ENCODE data around the gene EIF2S1.
"Not testable (repeated sequence)": the region's sequence is repeated elsewhere in the genome, so short reads cannot be mapped to it uniquely, and the experiment has no call there.

Gene EIF2S1

GRCh38 chr14:67413806-67414769 lies 54.0 kb downstream of the EIF2S1 start:
- no peak for DNase-seq

- not testable (repeated sequence) for DNase-seq
Measured at GRCh38 chr14:67415610-67416009, 55.5 kb downstream of the EIF2S1 start.

DNA sequence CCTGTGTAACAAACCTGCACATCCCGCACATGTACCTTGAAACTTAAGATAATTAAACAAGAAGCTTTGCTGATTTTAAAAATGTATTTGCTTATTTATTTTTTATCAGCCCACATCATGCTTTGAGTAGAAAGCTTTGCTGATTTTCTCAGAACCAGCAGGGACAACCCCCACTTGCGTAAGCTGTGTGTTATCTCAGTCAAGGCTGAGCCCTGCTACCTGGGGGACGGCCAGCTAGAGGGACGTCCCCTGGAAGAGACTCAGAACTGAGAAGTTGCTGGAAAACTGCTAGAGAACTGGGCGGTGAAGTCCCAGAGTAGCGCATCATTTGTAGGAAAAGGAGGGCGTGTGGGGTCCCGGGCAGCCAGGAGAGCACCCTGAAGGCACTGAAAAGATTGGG lies 56.0 kb downstream of the EIF2S1 start:
- DNase-seq: no peak

DNA sequence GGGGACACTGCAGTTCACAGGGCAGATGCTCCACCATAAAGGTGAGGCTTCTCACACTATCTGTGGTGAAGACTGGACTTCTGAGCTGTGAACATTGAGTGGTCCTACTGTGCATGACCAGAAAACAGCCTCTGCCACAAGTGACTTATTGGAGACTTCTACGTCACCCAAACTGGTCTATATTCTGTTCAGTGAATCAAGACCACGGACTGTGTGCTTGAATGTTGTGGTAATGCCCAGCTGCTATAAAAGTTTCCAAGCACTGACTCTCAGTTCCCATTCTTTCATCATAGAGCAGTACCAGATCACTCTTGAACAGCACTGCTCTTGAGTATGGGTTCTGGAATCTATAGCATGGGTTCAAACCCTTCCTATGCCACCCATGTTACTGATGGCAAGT lies 56.7 kb downstream of the EIF2S1 start:
- no peak for DNase-seq

- DNase-seq: no peak
Measured at GRCh38 chr14:67417633-67418032, 57.5 kb downstream of the EIF2S1 start.

DNA sequence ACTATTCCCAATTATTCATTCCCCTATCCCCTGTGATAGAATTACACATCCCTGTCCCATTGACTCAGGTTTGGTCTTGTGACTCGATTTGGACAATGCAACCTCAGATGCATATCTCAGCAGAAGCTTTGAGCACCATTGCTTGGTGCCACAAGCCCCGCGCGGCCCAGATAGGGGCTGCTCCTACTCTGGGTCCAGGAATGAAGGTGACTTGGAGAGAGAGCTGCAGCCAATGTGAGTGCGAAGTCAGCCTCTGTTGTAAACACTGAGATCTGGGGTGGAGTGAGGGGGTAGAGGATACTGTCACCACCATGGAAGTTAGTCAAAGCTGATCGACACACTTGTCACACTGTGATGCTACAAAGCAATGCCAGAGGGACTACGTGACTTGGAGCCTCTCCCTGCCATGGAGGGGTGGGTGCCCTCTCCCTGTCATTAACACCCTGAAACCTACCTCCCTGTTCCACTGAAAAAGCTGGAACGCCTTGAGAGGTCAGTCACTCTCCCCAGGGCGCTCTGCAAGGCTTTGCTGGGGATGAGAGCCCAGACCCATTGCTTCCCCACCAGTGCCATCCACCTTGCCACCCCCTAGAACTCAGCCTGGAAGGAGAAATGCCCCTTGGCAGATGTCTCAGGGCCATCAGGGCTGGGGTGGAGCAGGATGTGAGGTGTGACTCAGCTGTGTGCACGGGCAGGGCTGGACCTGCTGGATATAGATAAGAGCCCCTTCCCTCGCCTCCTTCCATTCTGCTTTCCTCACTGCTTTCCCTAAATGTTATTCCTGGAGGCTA lies 58.5 kb downstream of the EIF2S1 start:
- DNase-seq: no peak

- no peak for DNase-seq
Measured at GRCh38 chr14:67420102-67420739, 60.1 kb downstream of the EIF2S1 start.

- no peak for DNase-seq
Measured at GRCh38 chr14:67421356-67422224, 61.5 kb downstream of the EIF2S1 start.

GRCh38 chr14:67423424-67423823 lies 63.3 kb downstream of the EIF2S1 start:
- no peak for DNase-seq

DNA sequence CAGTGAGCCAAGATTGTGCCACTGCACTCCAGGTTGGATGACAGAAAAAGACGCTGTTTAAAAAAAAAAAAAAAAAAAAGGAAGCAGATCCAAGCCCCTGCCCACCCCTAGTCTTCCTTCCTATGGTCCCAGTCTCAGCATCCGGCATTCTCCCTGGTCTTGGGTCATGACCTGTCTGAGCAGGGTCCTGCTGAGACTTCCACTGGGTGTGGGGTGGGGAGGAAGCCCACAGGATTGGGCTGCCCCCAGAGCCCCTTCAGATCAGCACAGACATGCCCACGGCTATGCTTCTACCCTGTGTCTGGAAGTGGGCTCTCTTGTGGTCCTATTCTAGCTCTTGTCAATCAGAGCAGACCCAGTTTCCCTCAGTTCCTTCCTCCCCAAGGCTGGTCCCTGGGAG lies 64.4 kb downstream of the EIF2S1 start:
- DNase-seq: no peak

DNA sequence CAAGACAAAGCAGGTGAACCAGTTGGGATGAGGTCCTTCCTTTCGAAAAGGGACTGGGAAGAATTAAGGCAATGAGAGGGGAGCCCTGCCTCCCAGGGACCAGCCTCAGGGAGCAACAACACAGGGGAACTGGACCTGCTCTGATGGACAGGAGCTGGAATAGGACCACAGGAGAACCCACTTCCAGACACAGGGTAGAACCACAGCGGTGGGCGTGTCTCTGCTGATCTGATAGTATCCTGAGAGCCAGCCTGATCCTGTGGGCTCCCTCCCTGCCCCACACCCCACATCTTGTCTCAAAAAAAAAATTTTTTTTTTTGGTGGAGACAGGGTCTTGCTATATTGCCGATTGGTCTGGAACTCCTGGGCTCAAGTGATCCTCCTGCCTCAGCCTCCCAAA lies 65.5 kb downstream of the EIF2S1 start:
- no peak for DNase-seq

DNA sequence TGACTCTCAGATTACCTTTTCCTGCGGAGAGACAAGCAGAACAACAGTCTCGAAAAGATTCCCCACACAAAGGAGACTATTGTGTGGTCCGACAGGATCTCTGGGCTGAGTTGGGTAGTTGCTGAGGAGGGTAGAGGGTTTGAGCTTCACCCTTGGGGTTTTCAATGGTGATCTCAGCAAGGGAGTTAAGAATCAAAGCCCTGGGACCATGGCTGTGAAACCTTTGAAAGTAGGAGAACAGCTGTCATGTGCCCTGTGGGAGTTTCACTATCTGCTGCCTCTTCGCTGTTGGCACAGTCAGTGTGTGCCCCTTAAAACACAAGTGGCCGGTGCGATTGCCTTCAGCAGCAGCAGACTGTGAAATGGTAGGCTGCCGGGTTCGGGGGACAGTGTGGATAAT lies 66.0 kb downstream of the EIF2S1 start:
- no peak for DNase-seq

DNA sequence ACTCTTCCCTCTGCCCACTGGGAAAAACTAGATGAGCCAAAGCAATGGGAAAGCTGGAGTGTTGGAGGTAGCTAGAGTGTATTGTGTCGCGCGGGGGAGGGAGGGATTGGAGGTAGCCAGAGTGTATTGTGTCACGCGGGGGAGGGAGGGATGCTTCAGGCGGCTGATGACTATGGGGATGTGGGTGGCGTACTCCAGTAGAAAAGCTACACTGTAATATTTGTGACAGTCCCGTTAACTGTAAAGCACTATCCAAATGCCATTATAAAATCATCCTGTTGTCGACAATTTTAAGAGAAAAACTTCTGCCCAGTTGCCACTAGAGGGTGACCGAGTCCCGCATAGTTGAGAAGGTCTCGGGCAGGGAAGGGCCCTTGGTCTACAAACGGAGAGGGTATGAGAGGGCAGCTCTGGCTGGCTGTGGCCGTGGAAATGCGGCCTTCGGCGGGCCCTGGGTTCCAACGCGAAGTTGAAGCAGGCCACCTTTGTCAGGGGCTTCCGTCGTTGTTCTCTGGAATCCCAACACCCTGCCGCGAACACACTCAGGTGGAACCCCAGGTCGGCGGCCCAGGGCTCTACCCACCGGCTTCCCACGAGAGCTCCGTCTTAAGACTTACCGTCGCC lies 67.0 kb downstream of the EIF2S1 start:
- DNase-seq: no peak

- no peak for DNase-seq
Measured at GRCh38 chr14:67428501-67429031, 68.4 kb downstream of the EIF2S1 start.

GRCh38 chr14:67429510-67430205 lies 69.5 kb downstream of the EIF2S1 start:
- DNase-seq: no peak

- no peak for DNase-seq
Measured at GRCh38 chr14:67432050-67432564, 72.0 kb downstream of the EIF2S1 start.

DNA sequence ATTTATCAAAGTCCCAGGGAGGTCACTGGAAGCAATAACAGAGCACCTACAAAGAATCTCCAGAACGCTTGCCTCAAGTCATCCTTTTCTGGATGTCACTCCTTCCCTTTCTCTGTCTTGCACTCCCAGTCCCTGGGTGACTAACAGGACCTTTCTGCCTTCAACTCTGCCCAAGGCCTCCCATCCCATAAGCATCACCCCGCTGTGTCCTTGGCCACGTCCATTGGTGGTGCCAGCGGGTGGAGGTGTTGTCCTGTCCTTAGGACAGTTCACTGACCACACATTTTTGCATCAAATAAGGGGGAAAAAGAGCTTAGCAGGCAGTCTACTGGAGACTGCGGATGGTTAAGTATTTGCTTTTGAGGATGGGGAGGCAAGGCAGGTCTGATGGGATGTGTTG lies 75.5 kb downstream of the EIF2S1 start:
- no peak for DNase-seq
